Calu3 (cell line): ENCODE data around the gene AVPI1. TPM values are rescaled to one million over a fixed set of nuclear protein-coding genes. Genes with fewer than 3 reads are reported as not detected.
"Not testable (repeated sequence)": the region's sequence is repeated elsewhere in the genome, so short reads cannot be mapped to it uniquely, and the experiment has no call there.

Experiments
- BruUV-seq: library from RNA; stranded (reverse); fragments of 400-500 nt; replicated peaks from 2 replicates; lab custom pipeline; 2021; lab: Mats Ljungman, UMichigan
- CTCF ChIA-PET: fragments of 300-600 bp; sonication (Branson Sonifier 250); formaldehyde crosslinking; loops from one replicate; lab custom pipeline; 2022; ENCODE audit warnings: antibody characterized with exemption; lab: Charles Lee
- DNase-seq: peaks from one replicate; pipeline ENCODE4 v3.0.0; 2022
- H3K27ac Mint-ChIP-seq: one replicate; pipeline ENCODE4 v1.8.0; 2022; ENCODE audit warnings: mixed read lengths; ENCODE audit not compliant: unreplicated experiment
- H3K27me3 Mint-ChIP-seq: one replicate; pipeline ENCODE4 v1.8.0; 2022; ENCODE audit warnings: mixed read lengths; ENCODE audit not compliant: unreplicated experiment
- H3K36me3 Mint-ChIP-seq: one replicate; pipeline ENCODE4 v1.8.0; 2022; ENCODE audit warnings: mild to moderate bottlenecking, moderate library complexity, mixed read lengths; ENCODE audit not compliant: insufficient read depth, unreplicated experiment
- H3K4me1 Mint-ChIP-seq: one replicate; pipeline ENCODE4 v1.8.0; 2022; ENCODE audit warnings: mild to moderate bottlenecking, low read depth, mixed read lengths; ENCODE audit not compliant: unreplicated experiment
- H3K4me3 Mint-ChIP-seq: one replicate; pipeline ENCODE4 v1.8.0; 2022; ENCODE audit warnings: mild to moderate bottlenecking, low read depth, moderate library complexity, mixed read lengths; ENCODE audit not compliant: unreplicated experiment
- H3K9me3 Mint-ChIP-seq: one replicate; pipeline ENCODE4 v1.8.0; 2022; ENCODE audit warnings: low read depth, mixed read lengths; ENCODE audit not compliant: unreplicated experiment
- intact Hi-C: fragments of 100-400 bp; cut with micrococcal nuclease; formaldehyde crosslinking; loops from one replicate; pipeline ENCODE4 v1.10.0; 2022; ENCODE audit not compliant: unreplicated experiment
- total RNA-seq: library from RNA; stranded (reverse); gene quantifications from 2 replicates; pipeline ENCODE4 v1.2.3, GENCODE V29; 2022
- TF ChIP-seq, protein P1 (sequence below): fragments of 200-600 bp; IDR thresholded peaks from one replicate; pipeline ENCODE4 v1.8.0; 2022; ENCODE audit warnings: antibody characterized with exemption; ENCODE audit not compliant: unreplicated experiment

The AVPI1 gene
- total RNA-seq, 1 experiment from 2014 or later: 16.9 TPM

DNA sequence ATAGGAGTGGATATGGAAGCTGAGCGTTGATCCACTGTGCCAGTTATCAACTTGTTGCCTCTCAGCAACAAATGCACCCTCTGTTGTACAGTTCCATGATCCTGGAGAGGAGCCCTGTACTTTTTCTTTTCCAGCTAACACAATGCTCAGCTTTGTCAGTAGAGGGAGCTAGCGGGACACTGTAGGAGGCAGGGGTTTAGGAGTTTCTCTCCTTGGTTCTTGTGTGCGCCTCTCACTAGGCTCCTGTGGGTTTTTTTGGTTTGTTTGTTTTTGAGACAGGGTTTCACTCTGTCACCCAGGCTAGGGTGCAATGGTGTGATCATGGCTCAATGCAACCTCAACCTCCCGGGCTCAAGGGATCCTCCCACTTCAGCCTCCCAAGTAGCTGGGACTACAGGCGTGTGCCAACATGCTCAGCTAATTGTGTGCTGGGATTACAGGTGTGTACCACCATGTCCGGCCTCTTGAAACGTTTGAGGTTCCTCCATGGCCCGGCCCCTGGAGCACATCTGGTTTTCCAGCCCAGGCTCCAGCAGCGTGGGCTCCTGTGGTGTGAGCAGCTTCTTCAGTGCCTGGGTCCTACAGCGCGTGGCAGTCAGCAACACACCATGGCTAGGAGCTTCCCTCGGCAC lies 14.5 kb upstream of the AVPI1 start:
- H3K27ac Mint-ChIP-seq: no peak overlapping the region
- H3K9me3 Mint-ChIP-seq: no peaks in the 10 kb centered on the region
- TF ChIP-seq, protein P1, sequence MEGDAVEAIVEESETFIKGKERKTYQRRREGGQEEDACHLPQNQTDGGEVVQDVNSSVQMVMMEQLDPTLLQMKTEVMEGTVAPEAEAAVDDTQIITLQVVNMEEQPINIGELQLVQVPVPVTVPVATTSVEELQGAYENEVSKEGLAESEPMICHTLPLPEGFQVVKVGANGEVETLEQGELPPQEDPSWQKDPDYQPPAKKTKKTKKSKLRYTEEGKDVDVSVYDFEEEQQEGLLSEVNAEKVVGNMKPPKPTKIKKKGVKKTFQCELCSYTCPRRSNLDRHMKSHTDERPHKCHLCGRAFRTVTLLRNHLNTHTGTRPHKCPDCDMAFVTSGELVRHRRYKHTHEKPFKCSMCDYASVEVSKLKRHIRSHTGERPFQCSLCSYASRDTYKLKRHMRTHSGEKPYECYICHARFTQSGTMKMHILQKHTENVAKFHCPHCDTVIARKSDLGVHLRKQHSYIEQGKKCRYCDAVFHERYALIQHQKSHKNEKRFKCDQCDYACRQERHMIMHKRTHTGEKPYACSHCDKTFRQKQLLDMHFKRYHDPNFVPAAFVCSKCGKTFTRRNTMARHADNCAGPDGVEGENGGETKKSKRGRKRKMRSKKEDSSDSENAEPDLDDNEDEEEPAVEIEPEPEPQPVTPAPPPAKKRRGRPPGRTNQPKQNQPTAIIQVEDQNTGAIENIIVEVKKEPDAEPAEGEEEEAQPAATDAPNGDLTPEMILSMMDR: no peak
- H3K4me1 Mint-ChIP-seq: no peaks in the 10 kb centered on the region
- no TSS peak for BruUV-seq
- peak; percentile 58 for DNase-seq
- H3K27me3 Mint-ChIP-seq: no peaks in the 10 kb centered on the region
- CTCF ChIA-PET: interaction anchor here (0.5 to 1.4 kb wide), 9 partner anchors 8 to 1963 kb away, joined by 4 to 19 read pairs (median 7); partner anchors contain the start of gene AVPI1
- no peak overlapping the region for H3K4me3 Mint-ChIP-seq
- H3K36me3 Mint-ChIP-seq: no peaks in the 10 kb centered on the region
- intact Hi-C loops: loop anchor here (2.0 kb wide), 1 partner anchor 29 kb away; no protein-coding TSS in a partner anchor

DNA sequence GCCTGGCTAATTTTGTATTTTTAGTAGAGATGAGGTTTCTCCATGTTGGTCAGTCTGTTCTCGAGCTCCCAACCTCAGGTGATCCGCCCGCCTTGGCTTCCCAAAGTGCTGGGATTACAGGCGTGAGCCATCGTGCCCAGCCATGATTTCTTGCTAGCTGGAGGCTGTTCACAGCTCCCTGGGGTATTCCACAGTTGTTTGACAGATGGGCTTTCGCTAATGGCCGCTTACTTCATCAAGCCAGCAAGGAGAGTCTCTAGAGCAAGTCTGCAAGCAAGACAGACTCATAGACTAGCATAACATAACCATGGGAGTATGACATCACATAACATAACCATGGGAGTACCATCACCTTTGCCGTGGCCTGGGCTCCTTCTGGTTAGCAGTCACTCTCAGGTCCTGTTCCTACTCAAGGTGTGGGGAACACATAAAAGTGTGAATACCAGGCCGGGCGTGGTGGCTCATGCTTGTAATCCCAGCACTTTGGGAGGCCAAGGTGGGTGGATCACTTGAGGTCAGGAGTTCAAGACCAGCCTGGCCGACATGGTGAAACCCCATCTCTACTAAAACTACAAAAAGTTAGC lies 11.1 kb upstream of the AVPI1 start:
- intact Hi-C loops, H3K4me1 Mint-ChIP-seq, DNase-seq, H3K4me3 Mint-ChIP-seq, H3K27ac Mint-ChIP-seq, BruUV-seq, H3K27me3 Mint-ChIP-seq, H3K36me3 Mint-ChIP-seq, H3K9me3 Mint-ChIP-seq: not testable (repeated sequence)
- CTCF ChIA-PET: interaction anchor here (0.6 to 1.4 kb wide), 3 partner anchors 10 to 22 kb away, joined by 4 to 5 read pairs (median 4); no protein-coding TSS in a partner anchor

DNA sequence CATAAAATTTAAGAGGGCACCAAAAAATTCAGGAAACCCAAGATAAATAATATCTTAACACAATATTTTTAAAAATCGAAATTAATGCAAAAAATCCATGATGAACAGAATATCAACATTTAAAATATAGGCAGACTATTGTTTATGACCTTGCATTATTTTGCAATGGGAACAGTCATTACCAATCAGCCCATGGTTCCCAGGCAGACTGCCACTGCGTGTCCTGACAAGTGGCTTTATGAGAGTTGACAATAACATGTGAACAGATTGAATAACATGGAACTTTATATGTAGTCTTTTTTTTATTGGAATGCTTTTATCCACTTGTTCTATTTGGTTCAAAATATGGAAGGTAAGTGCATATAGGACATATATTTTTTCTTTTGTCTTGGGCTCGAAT lies 3.1 kb upstream of the AVPI1 start:
- no peak overlapping the region for H3K27ac Mint-ChIP-seq
- no TSS peak for BruUV-seq
- DNase-seq: no peak

DNA sequence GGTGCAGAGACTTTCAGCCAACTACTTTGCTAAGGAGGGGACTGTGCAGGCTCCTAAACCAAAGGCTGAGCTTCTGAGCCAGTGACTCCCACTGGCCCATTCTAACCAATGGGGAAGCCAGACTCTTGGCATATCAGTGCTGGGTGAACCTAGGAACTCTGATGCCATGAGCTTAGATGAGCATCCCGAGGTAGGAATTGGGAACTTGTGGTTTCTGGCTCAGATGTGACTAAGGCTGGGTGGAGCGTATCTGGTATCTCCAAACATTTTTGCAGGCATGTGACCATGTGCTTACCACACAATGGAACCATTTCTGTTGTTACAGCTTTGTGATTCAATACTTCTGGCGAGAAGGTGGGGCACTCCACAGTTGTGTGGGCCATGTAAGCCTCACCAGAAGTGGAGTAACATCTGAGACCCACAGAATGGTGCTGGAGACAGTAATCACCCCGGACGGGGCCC lies 2.5 kb upstream of the AVPI1 start:
- no peaks in the 10 kb centered on the region for H3K9me3 Mint-ChIP-seq
- H3K4me1 Mint-ChIP-seq: peaks cover 13% of the 10 kb centered on the region
- no peaks in the 10 kb centered on the region for H3K27me3 Mint-ChIP-seq
- H3K4me3 Mint-ChIP-seq: no peak overlapping the region
- no peak overlapping the region for H3K27ac Mint-ChIP-seq
- TF ChIP-seq, protein P1: no peak
- H3K36me3 Mint-ChIP-seq: peaks cover 20% of the 10 kb centered on the region
- intact Hi-C loops: no loop called here
- CTCF ChIA-PET: interaction anchor here (0.6 to 0.9 kb wide), 2 partner anchors 16 to 20 kb away, joined by 3 to 5 read pairs; no protein-coding TSS in a partner anchor
- peak; percentile 24 for DNase-seq
- BruUV-seq: no TSS peak

More for the DNA sequence above, 3.1 kb upstream of the AVPI1 start:
- Mint-ChIP-seq H3K4me3 (no peak overlapping the region), H3K27me3 (no peaks in the 10 kb centered on the region), H3K36me3 (peaks cover 15% of the 10 kb centered on the region), H3K9me3 (no peaks in the 10 kb centered on the region), H3K4me1 (peaks cover 13% of the 10 kb centered on the region)
- TF ChIP-seq, protein P1: no peak
- intact Hi-C loops: no loop called here
- CTCF ChIA-PET: interaction anchor here (0.9 kb wide), 1 partner anchor 19 kb away, joined by 3 read pairs; no protein-coding TSS in a partner anchor
